SK-N-SH (cell line): ENCODE results near the gene FMNL2. TPM values are rescaled to one million over a fixed set of nuclear protein-coding genes. Genes with fewer than 3 reads are reported as not detected.

Source experiments
- CTCF ChIA-PET: fragments of 300-600, 350-600 bp; formaldehyde crosslinking; extraction: SDS; loops from one replicate; lab custom pipeline; 2021; lab: Yijun Ruan, JAX
- POLR2A ChIA-PET: fragments of 350-600 bp; sonication (Branson Sonifier 250); formaldehyde crosslinking; extraction: SDS; loops from one replicate; lab custom pipeline; 2020; ENCODE audit warnings: antibody characterized with exemption, inconsistent platforms; lab: Yijun Ruan, JAX
- DNase-seq: peaks from one replicate; pipeline ENCODE4 v3.0.0; 2012
- H2AFZ ChIP-seq: fragments of 200-600 bp; sonication (generic); 2 replicates; pipeline ENCODE4 v1.8.1; 2016; ENCODE audit warnings: antibody characterized with exemption, mild to moderate bottlenecking, low read depth
- H3F3A ChIP-seq: fragments of 200-600 bp; sonication (generic); replicated peaks from 2 replicates; pipeline ENCODE3; 2016; ENCODE audit warnings: antibody characterized with exemption, mild to moderate bottlenecking; ENCODE audit not compliant: insufficient read depth
- H3K27ac ChIP-seq, 2 experiments: fragments of 200-500 bp in 1 of 2; fragments of 200-600 bp in 1 of 2; sonication (Bioruptor generic) in 1 of 2; sonication (generic), shearing (Covaris generic) in 1 of 2; 2 replicates each; pipeline versions ENCODE4 v1.5.1 to v1.6.1; 2014 to 2016; ENCODE audit warnings: low read depth in 2 of 2, inconsistent platforms in 1 of 2, low read length in 1 of 2, mild to moderate bottlenecking in 1 of 2, mixed read lengths in 1 of 2
- H3K27me3 ChIP-seq: fragments of 200-600 bp; sonication (generic), shearing (Covaris generic); 2 replicates; pipeline ENCODE4 v1.6.1; 2016; ENCODE audit warnings: mixed run types; ENCODE audit not compliant: insufficient read depth
- H3K36me3 ChIP-seq, 2 experiments: fragments of 200-500 bp in 1 of 2; fragments of 200-600 bp in 1 of 2; sonication (Bioruptor generic) in 1 of 2; sonication (generic) in 1 of 2; replicated peaks in 1 of 2; 2 replicates each; pipeline versions ENCODE3 to v1.5.1; 2014 to 2016; ENCODE audit warnings: low read length in 1 of 2, mild to moderate bottlenecking in 1 of 2; ENCODE audit not compliant: insufficient read depth in 2 of 2, control insufficient read depth in 1 of 2
- H3K4me1 ChIP-seq, 2 experiments: fragments of 200-500 bp in 1 of 2; fragments of 200-600 bp in 1 of 2; sonication (Bioruptor generic) in 1 of 2; sonication (generic), shearing (Covaris generic) in 1 of 2; 2 replicates each; pipeline versions ENCODE4 v1.5.1 to v1.6.1; 2014 to 2016; ENCODE audit warnings: low read depth in 1 of 2, low read length in 1 of 2, mixed run types in 1 of 2; ENCODE audit not compliant: insufficient read depth in 2 of 2, control insufficient read depth in 1 of 2
- H3K4me2 ChIP-seq: fragments of 200-600 bp; sonication (generic), shearing (Covaris generic); 2 replicates; pipeline ENCODE4 v1.6.1; 2017; ENCODE audit warnings: mixed run types
- H3K4me3 ChIP-seq, 2 experiments: fragments of 200-500 bp in 1 of 2; fragments of 200-600 bp in 1 of 2; sonication (Bioruptor generic) in 1 of 2; sonication (generic), shearing (Covaris generic) in 1 of 2; 2 replicates each; pipeline versions ENCODE4 v1.5.1 to v1.8.1; 2014 to 2016; ENCODE audit warnings: low read depth in 2 of 2, inconsistent platforms in 1 of 2, low read length in 1 of 2, mild to moderate bottlenecking in 1 of 2, mixed read lengths in 1 of 2, moderate library complexity in 1 of 2
- H3K79me2 ChIP-seq: fragments of 200-600 bp; sonication (generic); 2 replicates; pipeline ENCODE4 v1.8.1; 2017; ENCODE audit warnings: mild to moderate bottlenecking; ENCODE audit not compliant: insufficient read depth
- H3K9ac ChIP-seq: fragments of 200-600 bp; sonication (generic); 2 replicates; pipeline ENCODE4 v1.6.1; 2017; ENCODE audit warnings: mixed run types
- H3K9me2 ChIP-seq: fragments of 200-600 bp; sonication (generic); 2 replicates; pipeline ENCODE4 v1.6.1; 2017; ENCODE audit warnings: mixed run types
- H3K9me3 ChIP-seq: fragments of 200-600 bp; sonication (generic); 2 replicates; pipeline ENCODE4 v1.6.1; 2017; ENCODE audit warnings: mixed run types, mild to moderate bottlenecking, moderate library complexity
- H4K20me1 ChIP-seq: fragments of 200-600 bp; sonication (generic); 2 replicates; pipeline ENCODE4 v1.6.1; 2017; ENCODE audit warnings: mild to moderate bottlenecking, mixed run types; ENCODE audit not compliant: insufficient read depth
- ELF1 ChIP-seq: IDR thresholded peaks from 2 replicates; pipeline ENCODE4 v1.4.0; 2012
- EP300 ChIP-seq, 2 experiments: IDR thresholded peaks; 2 replicates each; pipeline versions ENCODE4 v1.4.0 to v1.6.1; 2012; ENCODE audit warnings: borderline replicate concordance in 1 of 2, low read depth in 1 of 2, low read length in 1 of 2
- GATA2 ChIP-seq: sonication (generic); formaldehyde crosslinking; IDR thresholded peaks from 2 replicates; pipeline ENCODE4 v1.5.0; 2020; ENCODE audit warnings: mild to moderate bottlenecking, missing genetic modification reagents
- MEF2A ChIP-seq: IDR thresholded peaks from 2 replicates; pipeline ENCODE4 v1.4.0; 2012; ENCODE audit warnings: low read depth, borderline replicate concordance
- NRF1 ChIP-seq: IDR thresholded peaks from 2 replicates; pipeline ENCODE4 v1.6.1; 2012; ENCODE audit warnings: low read depth, mild to moderate bottlenecking, low read length
- POLR2AphosphoS5 ChIP-seq: IDR thresholded peaks from 2 replicates; pipeline ENCODE4 v1.6.1; 2012; ENCODE audit warnings: low read depth, low read length
- RFX5 ChIP-seq: IDR thresholded peaks from 2 replicates; pipeline ENCODE4 v1.6.1; 2012; ENCODE audit warnings: mild to moderate bottlenecking, improper control_type of control experiment, low read length
- TAF1 ChIP-seq: IDR thresholded peaks from 2 replicates; pipeline ENCODE4 v1.6.1; 2012; ENCODE audit warnings: low read depth, mild to moderate bottlenecking, low read length, moderate library complexity, borderline replicate concordance
- TEAD4 ChIP-seq: IDR thresholded peaks from 2 replicates; pipeline ENCODE4 v1.4.0; 2012; ENCODE audit warnings: mild to moderate bottlenecking, borderline replicate concordance; ENCODE audit not compliant: insufficient read depth
- YY1 ChIP-seq: IDR thresholded peaks from 2 replicates; pipeline ENCODE4 v1.4.0; 2012; ENCODE audit warnings: low read depth, mild to moderate bottlenecking
- WGBS: methylation state at CpG from one replicate; pipeline ENCODE4 v1.1.6; 2017; ENCODE audit warnings: low lambda C conversion rate; 5-methylcytosine and 5-hydroxymethylcytosine counted together
- polyA plus RNA-seq, 3 experiments: library from polyadenylated mRNA; depleted of rRNA; stranded (reverse); fragments of >200 nt; gene quantifications; 2 replicates each; pipeline ENCODE4 v1.2.3, GENCODE V29; 2012
- TF ChIP-seq, protein P1 (sequence below): fragments of 150-350 bp; IDR thresholded peaks from 2 replicates; pipeline ENCODE4 v1.6.1; 2016; ENCODE audit warnings: mild to moderate bottlenecking, low read depth, low read length
- TF ChIP-seq, protein P2 (sequence below): fragments of 150-350 bp; IDR thresholded peaks from 2 replicates; pipeline ENCODE4 v1.6.1; 2017; ENCODE audit warnings: antibody characterized with exemption, low read length, low read depth, borderline replicate concordance
- TF ChIP-seq, protein P3 (sequence below): fragments of 200-600 bp; sonication (generic); IDR thresholded peaks from 2 replicates; pipeline ENCODE4 v1.6.1; 2017; ENCODE audit warnings: antibody characterized with exemption, mild to moderate bottlenecking, moderate library complexity
- TF ChIP-seq, protein P4 (sequence below): IDR thresholded peaks from 2 replicates; pipeline ENCODE4 v1.4.0; 2012; ENCODE audit warnings: low read depth, borderline replicate concordance
- TF ChIP-seq, protein P5 (sequence below): IDR thresholded peaks from 2 replicates; pipeline ENCODE4 v1.6.1; 2012; ENCODE audit warnings: mild to moderate bottlenecking, low read depth, low read length, moderate library complexity

Gene FMNL2
- polyA plus RNA-seq, 1 of the 3 experiments (the other 2 are of a cell fraction) = 14.5 TPM

DNA sequence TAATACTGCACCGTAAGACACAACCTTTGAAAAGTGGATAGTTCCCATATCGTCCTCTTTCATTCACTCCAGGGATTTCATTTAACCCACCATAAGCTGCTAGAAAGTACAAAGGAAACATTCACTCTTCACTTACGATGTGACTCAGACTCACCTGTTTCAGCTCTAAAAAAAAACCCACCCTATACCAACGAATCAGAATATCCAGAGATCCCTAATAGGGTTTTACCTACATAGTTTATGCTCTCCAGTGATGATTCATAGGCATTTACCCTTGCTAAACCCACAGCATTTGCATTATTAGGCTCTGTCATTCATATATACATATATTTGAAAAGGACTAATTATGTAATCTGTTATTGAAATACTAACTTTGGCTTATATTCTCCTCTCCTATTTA, 322.1 kb downstream of the FMNL2 start:
- H4K20me1 ChIP-seq = no peaks in the 10 kb centered on the region
- H3F3A ChIP-seq = peaks cover 9% of the 10 kb centered on the region
- H2AFZ ChIP-seq = no peak overlapping the region
- no peak overlapping the region for H3K4me2 ChIP-seq
- no peaks in the 10 kb centered on the region; a peak in 1 of 4 replicates for H3K4me1 ChIP-seq
- ChIA-PET POLR2A (no interaction called here), CTCF (interaction anchor here (0.8 to 1.9 kb wide), 2 partner anchors 31 to 481 kb away, joined by 3 to 4 read pairs; no protein-coding TSS in a partner anchor)
- H3K9ac ChIP-seq = no peak overlapping the region
- no peak overlapping the region for H3K27ac ChIP-seq
- H3K79me2 ChIP-seq = no peaks in the 10 kb centered on the region
- TF ChIP-seq YY1 (no peak), NRF1 (no peak), TEAD4 (no peak), POLR2AphosphoS5 (no peak), TAF1 (no peak), RFX5 (no peak), ELF1 (no peak), MEF2A (no peak), EP300 (IDR thresholded peaks at IDR 0.05; ENCODE audit: borderline replicate concordance in 1 of 2, low read depth in 1 of 2, low read length in 1 of 2) (no peak), GATA2 (CRISPR knock-in tag) (no peak)
- TF ChIP-seq, protein P1, sequence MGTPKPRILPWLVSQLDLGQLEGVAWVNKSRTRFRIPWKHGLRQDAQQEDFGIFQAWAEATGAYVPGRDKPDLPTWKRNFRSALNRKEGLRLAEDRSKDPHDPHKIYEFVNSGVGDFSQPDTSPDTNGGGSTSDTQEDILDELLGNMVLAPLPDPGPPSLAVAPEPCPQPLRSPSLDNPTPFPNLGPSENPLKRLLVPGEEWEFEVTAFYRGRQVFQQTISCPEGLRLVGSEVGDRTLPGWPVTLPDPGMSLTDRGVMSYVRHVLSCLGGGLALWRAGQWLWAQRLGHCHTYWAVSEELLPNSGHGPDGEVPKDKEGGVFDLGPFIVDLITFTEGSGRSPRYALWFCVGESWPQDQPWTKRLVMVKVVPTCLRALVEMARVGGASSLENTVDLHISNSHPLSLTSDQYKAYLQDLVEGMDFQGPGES = no peak
- TF ChIP-seq, protein P2, sequence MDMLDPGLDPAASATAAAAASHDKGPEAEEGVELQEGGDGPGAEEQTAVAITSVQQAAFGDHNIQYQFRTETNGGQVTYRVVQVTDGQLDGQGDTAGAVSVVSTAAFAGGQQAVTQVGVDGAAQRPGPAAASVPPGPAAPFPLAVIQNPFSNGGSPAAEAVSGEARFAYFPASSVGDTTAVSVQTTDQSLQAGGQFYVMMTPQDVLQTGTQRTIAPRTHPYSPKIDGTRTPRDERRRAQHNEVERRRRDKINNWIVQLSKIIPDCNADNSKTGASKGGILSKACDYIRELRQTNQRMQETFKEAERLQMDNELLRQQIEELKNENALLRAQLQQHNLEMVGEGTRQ = no peak
- TF ChIP-seq, protein P3, sequence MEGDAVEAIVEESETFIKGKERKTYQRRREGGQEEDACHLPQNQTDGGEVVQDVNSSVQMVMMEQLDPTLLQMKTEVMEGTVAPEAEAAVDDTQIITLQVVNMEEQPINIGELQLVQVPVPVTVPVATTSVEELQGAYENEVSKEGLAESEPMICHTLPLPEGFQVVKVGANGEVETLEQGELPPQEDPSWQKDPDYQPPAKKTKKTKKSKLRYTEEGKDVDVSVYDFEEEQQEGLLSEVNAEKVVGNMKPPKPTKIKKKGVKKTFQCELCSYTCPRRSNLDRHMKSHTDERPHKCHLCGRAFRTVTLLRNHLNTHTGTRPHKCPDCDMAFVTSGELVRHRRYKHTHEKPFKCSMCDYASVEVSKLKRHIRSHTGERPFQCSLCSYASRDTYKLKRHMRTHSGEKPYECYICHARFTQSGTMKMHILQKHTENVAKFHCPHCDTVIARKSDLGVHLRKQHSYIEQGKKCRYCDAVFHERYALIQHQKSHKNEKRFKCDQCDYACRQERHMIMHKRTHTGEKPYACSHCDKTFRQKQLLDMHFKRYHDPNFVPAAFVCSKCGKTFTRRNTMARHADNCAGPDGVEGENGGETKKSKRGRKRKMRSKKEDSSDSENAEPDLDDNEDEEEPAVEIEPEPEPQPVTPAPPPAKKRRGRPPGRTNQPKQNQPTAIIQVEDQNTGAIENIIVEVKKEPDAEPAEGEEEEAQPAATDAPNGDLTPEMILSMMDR = no peak
- TF ChIP-seq, protein P4, sequence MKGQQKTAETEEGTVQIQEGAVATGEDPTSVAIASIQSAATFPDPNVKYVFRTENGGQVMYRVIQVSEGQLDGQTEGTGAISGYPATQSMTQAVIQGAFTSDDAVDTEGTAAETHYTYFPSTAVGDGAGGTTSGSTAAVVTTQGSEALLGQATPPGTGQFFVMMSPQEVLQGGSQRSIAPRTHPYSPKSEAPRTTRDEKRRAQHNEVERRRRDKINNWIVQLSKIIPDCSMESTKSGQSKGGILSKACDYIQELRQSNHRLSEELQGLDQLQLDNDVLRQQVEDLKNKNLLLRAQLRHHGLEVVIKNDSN = no peak
- TF ChIP-seq, protein P5, sequence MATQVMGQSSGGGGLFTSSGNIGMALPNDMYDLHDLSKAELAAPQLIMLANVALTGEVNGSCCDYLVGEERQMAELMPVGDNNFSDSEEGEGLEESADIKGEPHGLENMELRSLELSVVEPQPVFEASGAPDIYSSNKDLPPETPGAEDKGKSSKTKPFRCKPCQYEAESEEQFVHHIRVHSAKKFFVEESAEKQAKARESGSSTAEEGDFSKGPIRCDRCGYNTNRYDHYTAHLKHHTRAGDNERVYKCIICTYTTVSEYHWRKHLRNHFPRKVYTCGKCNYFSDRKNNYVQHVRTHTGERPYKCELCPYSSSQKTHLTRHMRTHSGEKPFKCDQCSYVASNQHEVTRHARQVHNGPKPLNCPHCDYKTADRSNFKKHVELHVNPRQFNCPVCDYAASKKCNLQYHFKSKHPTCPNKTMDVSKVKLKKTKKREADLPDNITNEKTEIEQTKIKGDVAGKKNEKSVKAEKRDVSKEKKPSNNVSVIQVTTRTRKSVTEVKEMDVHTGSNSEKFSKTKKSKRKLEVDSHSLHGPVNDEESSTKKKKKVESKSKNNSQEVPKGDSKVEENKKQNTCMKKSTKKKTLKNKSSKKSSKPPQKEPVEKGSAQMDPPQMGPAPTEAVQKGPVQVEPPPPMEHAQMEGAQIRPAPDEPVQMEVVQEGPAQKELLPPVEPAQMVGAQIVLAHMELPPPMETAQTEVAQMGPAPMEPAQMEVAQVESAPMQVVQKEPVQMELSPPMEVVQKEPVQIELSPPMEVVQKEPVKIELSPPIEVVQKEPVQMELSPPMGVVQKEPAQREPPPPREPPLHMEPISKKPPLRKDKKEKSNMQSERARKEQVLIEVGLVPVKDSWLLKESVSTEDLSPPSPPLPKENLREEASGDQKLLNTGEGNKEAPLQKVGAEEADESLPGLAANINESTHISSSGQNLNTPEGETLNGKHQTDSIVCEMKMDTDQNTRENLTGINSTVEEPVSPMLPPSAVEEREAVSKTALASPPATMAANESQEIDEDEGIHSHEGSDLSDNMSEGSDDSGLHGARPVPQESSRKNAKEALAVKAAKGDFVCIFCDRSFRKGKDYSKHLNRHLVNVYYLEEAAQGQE = no peak
- no peaks in the 10 kb centered on the region for H3K9me2 ChIP-seq
- H3K4me3 ChIP-seq = no peak overlapping the region
- H3K36me3 ChIP-seq = peaks cover 86 to 90% of the 10 kb centered on the region in 2 experiments
- H3K27me3 ChIP-seq = no peaks in the 10 kb centered on the region
- DNase-seq = no peak
- 88% methylated on average over 4 of the region's 4 CpGs for WGBS
- H3K9me3 ChIP-seq = no peaks in the 10 kb centered on the region
